ENCODE measurements around the gene GAR1.

DNA sequence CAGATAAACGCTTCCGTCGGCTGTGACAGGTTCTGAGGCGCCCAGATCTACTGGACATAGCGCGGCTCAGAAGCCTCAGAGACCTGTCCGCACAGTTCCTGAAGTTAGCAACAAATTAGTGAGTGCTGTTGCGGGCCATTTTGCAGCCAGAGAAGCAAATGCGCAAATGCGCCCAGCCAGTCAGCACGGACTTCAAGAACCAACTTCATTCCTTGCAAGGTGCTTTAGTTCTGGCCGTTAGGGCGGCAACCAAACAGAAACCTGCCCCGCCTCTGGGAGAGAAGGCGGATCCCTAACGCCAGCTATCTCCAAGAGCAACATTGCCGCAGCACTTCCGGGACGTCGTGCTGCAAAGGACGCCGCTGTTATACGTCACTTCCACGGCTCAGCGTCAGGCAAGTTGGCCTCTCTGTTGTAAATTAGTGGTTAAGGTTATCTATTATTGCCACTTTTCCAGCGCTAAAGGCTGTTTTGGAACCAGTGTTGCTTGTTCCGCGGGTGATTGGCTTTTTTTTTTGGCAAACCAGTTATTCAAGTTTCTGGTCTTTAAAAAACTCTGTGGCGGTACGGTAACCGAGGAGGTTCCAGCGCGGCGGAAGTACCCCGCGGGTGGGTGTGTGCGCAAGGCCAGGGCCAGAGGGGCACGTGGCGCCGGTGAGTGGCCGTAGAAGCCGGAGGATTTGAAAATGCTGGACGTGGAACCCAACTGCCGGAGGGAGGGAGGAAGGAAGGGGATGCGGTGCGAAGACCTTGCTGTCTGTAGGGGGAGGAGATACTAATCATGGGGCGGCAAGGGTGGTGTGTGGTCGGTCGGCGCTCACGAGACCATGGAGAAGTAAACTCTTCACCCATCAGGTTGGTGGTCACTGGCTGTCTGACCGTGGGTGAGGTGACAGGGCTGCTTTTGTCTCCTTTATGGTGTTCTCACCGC is at the start of gene GAR1:
- TF ChIP-seq, protein P1, sequence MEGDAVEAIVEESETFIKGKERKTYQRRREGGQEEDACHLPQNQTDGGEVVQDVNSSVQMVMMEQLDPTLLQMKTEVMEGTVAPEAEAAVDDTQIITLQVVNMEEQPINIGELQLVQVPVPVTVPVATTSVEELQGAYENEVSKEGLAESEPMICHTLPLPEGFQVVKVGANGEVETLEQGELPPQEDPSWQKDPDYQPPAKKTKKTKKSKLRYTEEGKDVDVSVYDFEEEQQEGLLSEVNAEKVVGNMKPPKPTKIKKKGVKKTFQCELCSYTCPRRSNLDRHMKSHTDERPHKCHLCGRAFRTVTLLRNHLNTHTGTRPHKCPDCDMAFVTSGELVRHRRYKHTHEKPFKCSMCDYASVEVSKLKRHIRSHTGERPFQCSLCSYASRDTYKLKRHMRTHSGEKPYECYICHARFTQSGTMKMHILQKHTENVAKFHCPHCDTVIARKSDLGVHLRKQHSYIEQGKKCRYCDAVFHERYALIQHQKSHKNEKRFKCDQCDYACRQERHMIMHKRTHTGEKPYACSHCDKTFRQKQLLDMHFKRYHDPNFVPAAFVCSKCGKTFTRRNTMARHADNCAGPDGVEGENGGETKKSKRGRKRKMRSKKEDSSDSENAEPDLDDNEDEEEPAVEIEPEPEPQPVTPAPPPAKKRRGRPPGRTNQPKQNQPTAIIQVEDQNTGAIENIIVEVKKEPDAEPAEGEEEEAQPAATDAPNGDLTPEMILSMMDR (IDR thresholded peaks at IDR 0.05): peak in 3 of 7 experiments; percentile 6 to 15 (median 13)
- TF ChIP-seq POLR2A (IDR thresholded peaks at IDR 0.05): peak; percentile 61 to 90 (median 90)
